HG03095 (cell line): ENCODE data around the gene LONRF3.

ENCODE experiments used
- ATAC-seq: cut with Tn5 transposase; IDR thresholded peaks from one replicate; pipeline ENCODE4 v1.9.1; 2021; ENCODE audit warnings: moderate library complexity; ENCODE audit not compliant: unreplicated experiment

The LONRF3 gene

GRCh38 chrX:118974088-118974907 is at the start of gene LONRF3:
Gene LONRF3 (plus strand): TSS chrX:118974618. CDS start chrX:118974781, 163 bp downstream.
- no peak for ATAC-seq

- ATAC-seq = no peak
Measured at GRCh38 chrX:118928151-118928550, 46.3 kb upstream of the LONRF3 start.

GRCh38 chrX:118935352-118935751 is 39.1 kb upstream of the LONRF3 start:
- ATAC-seq = no peak

- no peak for ATAC-seq
Measured at GRCh38 chrX:118941147-118941546, 33.3 kb upstream of the LONRF3 start.

GRCh38 chrX:118943102-118943501 is 31.3 kb upstream of the LONRF3 start:
- ATAC-seq = no peak

- no peak for ATAC-seq
Measured at GRCh38 chrX:118945921-118946320, 28.5 kb upstream of the LONRF3 start.

- no peak for ATAC-seq
Measured at GRCh38 chrX:118948270-118948669, 26.1 kb upstream of the LONRF3 start.

- no peak for ATAC-seq
Measured at GRCh38 chrX:118961866-118962560, 12.4 kb upstream of the LONRF3 start.

- no peak for ATAC-seq
Measured at GRCh38 chrX:118963159-118963558, 11.3 kb upstream of the LONRF3 start.

- no peak for ATAC-seq
Measured at GRCh38 chrX:118964252-118964651, 10.2 kb upstream of the LONRF3 start.

- ATAC-seq = no peak
Measured at GRCh38 chrX:118965395-118965794, 9.0 kb upstream of the LONRF3 start.

GRCh38 chrX:118968031-118968430 is 6.4 kb upstream of the LONRF3 start:
- ATAC-seq = no peak

GRCh38 chrX:118971552-118971951 is 2.9 kb upstream of the LONRF3 start:
- no peak for ATAC-seq

GRCh38 chrX:118973389-118974087 is 880 bp upstream of the LONRF3 start:
- no peak for ATAC-seq

- no peak for ATAC-seq
Measured at GRCh38 chrX:118974908-118975671, 672 bp downstream of the LONRF3 start.

- ATAC-seq = no peak
Measured at GRCh38 chrX:118975831-118976598, 1.6 kb downstream of the LONRF3 start.

GRCh38 chrX:118976599-118977340 is 2.4 kb downstream of the LONRF3 start:
- no peak for ATAC-seq

GRCh38 chrX:118977424-118977823 is 3.0 kb downstream of the LONRF3 start:
- no peak for ATAC-seq

- ATAC-seq = no peak
Measured at GRCh38 chrX:118978451-118978850, 4.0 kb downstream of the LONRF3 start.
